HG03064 (cell line): ENCODE measurements around the gene ACTN4.

Source experiments
- ATAC-seq: cut with Tn5 transposase; IDR thresholded peaks from one replicate; pipeline ENCODE4 v1.9.1; 2021; ENCODE audit warnings: low read depth; ENCODE audit not compliant: unreplicated experiment

ACTN4 gene

GRCh38 chr19:38693380-38694223 is 46.2 kb downstream of the ACTN4 start:
- no peak for ATAC-seq

GRCh38 chr19:38695317-38695683 is 47.9 kb downstream of the ACTN4 start:
- ATAC-seq, result no peak

GRCh38 chr19:38695832-38696728 is 48.6 kb downstream of the ACTN4 start:
- no peak for ATAC-seq

- no peak for ATAC-seq
These were observed 49.2 kb downstream of the ACTN4 start for GRCh38 chr19:38696729-38697055.

GRCh38 chr19:38697197-38697596 is 49.7 kb downstream of the ACTN4 start:
- ATAC-seq, result no peak

GRCh38 chr19:38697641-38698071 is 50.2 kb downstream of the ACTN4 start:
- ATAC-seq, result no peak

- no peak for ATAC-seq
These were observed 51.0 kb downstream of the ACTN4 start for GRCh38 chr19:38698225-38699026.

- no peak for ATAC-seq
These were observed 51.5 kb downstream of the ACTN4 start for GRCh38 chr19:38699027-38699346.

- no peak for ATAC-seq
These were observed 52.3 kb downstream of the ACTN4 start for GRCh38 chr19:38699647-38700349.

GRCh38 chr19:38700350-38700901 is 53.0 kb downstream of the ACTN4 start:
- ATAC-seq, result no peak

- ATAC-seq, result no peak
These were observed 53.5 kb downstream of the ACTN4 start for GRCh38 chr19:38700902-38701454.

- ATAC-seq, result no peak
These were observed 54.1 kb downstream of the ACTN4 start for GRCh38 chr19:38701455-38702063.

- ATAC-seq, result no peak
These were observed 54.8 kb downstream of the ACTN4 start for GRCh38 chr19:38702278-38702677.

GRCh38 chr19:38703509-38703908 is 56.1 kb downstream of the ACTN4 start:
- no peak for ATAC-seq

- ATAC-seq, result no peak
These were observed 57.1 kb downstream of the ACTN4 start for GRCh38 chr19:38704488-38705026.

- no peak for ATAC-seq
These were observed 58.0 kb downstream of the ACTN4 start for GRCh38 chr19:38705197-38706019.

GRCh38 chr19:38706792-38707511 is 59.5 kb downstream of the ACTN4 start:
- ATAC-seq, result no peak
